SJCRH30 (cell line): ENCODE data around the gene MAPK8. TPM values are rescaled to one million over a fixed set of nuclear protein-coding genes. Genes with fewer than 3 reads are reported as not detected.

Source experiments
- DNase-seq, 2 experiments: peaks; one replicate each; pipeline ENCODE4 v3.0.0-alpha.2; 2015 to 2020
- H3K27ac ChIP-seq: fragments of 250-450 bp; sonication (Bioruptor Pico); 2 replicates; pipeline ENCODE4 v1.5.1; 2020; ENCODE audit warnings: mild to moderate bottlenecking, moderate library complexity
- H3K27me3 ChIP-seq: fragments of 250-450 bp; sonication (Bioruptor Pico); 2 replicates; pipeline ENCODE4 v1.5.1; 2020; ENCODE audit warnings: mild to moderate bottlenecking, moderate library complexity
- H3K36me3 ChIP-seq: fragments of 250-450 bp; sonication (Bioruptor Pico); 2 replicates; pipeline ENCODE4 v1.5.1; 2020; ENCODE audit warnings: mild to moderate bottlenecking, moderate library complexity
- H3K4me1 ChIP-seq: fragments of 250-450 bp; sonication (Bioruptor Pico); 2 replicates; pipeline ENCODE4 v1.5.1; 2020; ENCODE audit warnings: mild to moderate bottlenecking, moderate library complexity
- H3K4me3 ChIP-seq: fragments of 250-450 bp; sonication (Bioruptor Pico); 2 replicates; pipeline ENCODE4 v1.5.1; 2020; ENCODE audit warnings: mild to moderate bottlenecking, moderate library complexity
- H3K9me3 ChIP-seq: fragments of 250-450 bp; sonication (Bioruptor Pico); replicated peaks from 2 replicates; pipeline ENCODE4 v1.5.1; 2020; ENCODE audit warnings: mild to moderate bottlenecking, moderate library complexity
- total RNA-seq: library from RNA; depleted of rRNA; stranded (reverse); fragments of >200 nt; shearing (Covaris generic); gene quantifications from 2 replicates; pipeline ENCODE4 v1.2.3, GENCODE V29; 2014

The MAPK8 gene
- total RNA-seq, 1 experiment from 2014 or later = 58.7 TPM

- no peak overlapping the region for H3K27ac ChIP-seq
- no peaks in the 10 kb centered on the region for H3K9me3 ChIP-seq
- H3K4me3 ChIP-seq = no peak overlapping the region
- DNase-seq = no peak
- H3K36me3 ChIP-seq = no peaks in the 10 kb centered on the region; the same call in 1 of the 2 replicates
- H3K27me3 ChIP-seq = no peaks in the 10 kb centered on the region
- peaks cover 24% of the 10 kb centered on the region for H3K4me1 ChIP-seq
Measured at GRCh38 chr10:48399551-48399950, 93.1 kb downstream of the MAPK8 start.

GRCh38 chr10:48400129-48400849 is 93.8 kb downstream of the MAPK8 start:
- Histone ChIP-seq H3K36me3 (no peaks in the 10 kb centered on the region; the same call in 1 of the 2 replicates), H3K4me3 (no peak overlapping the region), H3K9me3 (no peaks in the 10 kb centered on the region), H3K27me3 (no peaks in the 10 kb centered on the region), H3K4me1 (peaks cover 24% of the 10 kb centered on the region), H3K27ac (no peak overlapping the region)
- DNase-seq = no peak

- no peaks in the 10 kb centered on the region for H3K27me3 ChIP-seq
- no peak for DNase-seq
- no peak overlapping the region for H3K4me3 ChIP-seq
- no peak overlapping the region for H3K27ac ChIP-seq
- H3K4me1 ChIP-seq = peaks cover 24% of the 10 kb centered on the region
- no peaks in the 10 kb centered on the region for H3K9me3 ChIP-seq
- no peaks in the 10 kb centered on the region; the same call in 1 of the 2 replicates for H3K36me3 ChIP-seq
Measured at GRCh38 chr10:48400850-48401220, 94.4 kb downstream of the MAPK8 start.

GRCh38 chr10:48404646-48405045 is 98.2 kb downstream of the MAPK8 start:
- no peak overlapping the region for H3K27ac ChIP-seq
- DNase-seq = no peak
- peaks cover 16% of the 10 kb centered on the region for H3K4me1 ChIP-seq

GRCh38 chr10:48406204-48406603 is 99.7 kb downstream of the MAPK8 start:
- Histone ChIP-seq H3K36me3 (peaks cover 7% of the 10 kb centered on the region), H3K4me3 (no peak overlapping the region), H3K4me1 (peaks cover 10% of the 10 kb centered on the region), H3K27me3 (no peaks in the 10 kb centered on the region), H3K27ac (no peak overlapping the region), H3K9me3 (no peaks in the 10 kb centered on the region)
- no peak for DNase-seq

More at GRCh38 chr10:48404646-48405045, 98.2 kb downstream of the MAPK8 start:
- Histone ChIP-seq H3K27me3 (no peaks in the 10 kb centered on the region), H3K9me3 (no peaks in the 10 kb centered on the region), H3K4me3 (no peak overlapping the region), H3K36me3 (no peaks in the 10 kb centered on the region; the same call in 1 of the 2 replicates)

GRCh38 chr10:48406658-48407057 is 100.2 kb downstream of the MAPK8 start:
- Histone ChIP-seq H3K27ac (no peak overlapping the region), H3K4me1 (peaks cover 10% of the 10 kb centered on the region), H3K9me3 (no peaks in the 10 kb centered on the region), H3K36me3 (peaks cover 7% of the 10 kb centered on the region), H3K4me3 (no peak overlapping the region), H3K27me3 (no peaks in the 10 kb centered on the region)
- no peak for DNase-seq

GRCh38 chr10:48410503-48410902 is 104.0 kb downstream of the MAPK8 start:
- no peaks in the 10 kb centered on the region for H3K27me3 ChIP-seq

GRCh38 chr10:48411510-48411909 is 105.0 kb downstream of the MAPK8 start:
- H3K36me3 ChIP-seq = peaks cover 12% of the 10 kb centered on the region
- no peak overlapping the region for H3K4me3 ChIP-seq
- no peak overlapping the region for H3K27ac ChIP-seq
- no peaks in the 10 kb centered on the region for H3K4me1 ChIP-seq
- no peaks in the 10 kb centered on the region for H3K27me3 ChIP-seq
- no peaks in the 10 kb centered on the region; the same call in 1 of the 2 replicates for H3K9me3 ChIP-seq
- DNase-seq = no peak

More at GRCh38 chr10:48410503-48410902, 104.0 kb downstream of the MAPK8 start:
- Histone ChIP-seq H3K9me3 (no peaks in the 10 kb centered on the region; the same call in 1 of the 2 replicates), H3K4me1 (no peaks in the 10 kb centered on the region), H3K27ac (no peak overlapping the region), H3K4me3 (no peak overlapping the region), H3K36me3 (peaks cover 12% of the 10 kb centered on the region)
- DNase-seq = no peak

- Histone ChIP-seq H3K4me3 (no peak overlapping the region), H3K27me3 (no peaks in the 10 kb centered on the region), H3K36me3 (peaks cover 12% of the 10 kb centered on the region), H3K4me1 (no peaks in the 10 kb centered on the region), H3K9me3 (no peaks in the 10 kb centered on the region; the same call in 1 of the 2 replicates), H3K27ac (no peak overlapping the region)
- DNase-seq = no peak
Measured at GRCh38 chr10:48412081-48412480, 105.6 kb downstream of the MAPK8 start.

- no peak overlapping the region for H3K4me3 ChIP-seq
- no peaks in the 10 kb centered on the region for H3K27me3 ChIP-seq
- no peaks in the 10 kb centered on the region; the same call in 1 of the 2 replicates for H3K9me3 ChIP-seq
- H3K4me1 ChIP-seq = no peaks in the 10 kb centered on the region
- no peak for DNase-seq
- H3K27ac ChIP-seq = no peak overlapping the region
- peaks cover 12% of the 10 kb centered on the region for H3K36me3 ChIP-seq
Measured at GRCh38 chr10:48412933-48413332, 106.5 kb downstream of the MAPK8 start.

- peaks cover 12% of the 10 kb centered on the region for H3K36me3 ChIP-seq
- H3K4me1 ChIP-seq = no peaks in the 10 kb centered on the region
- H3K4me3 ChIP-seq = no peak overlapping the region
- DNase-seq = no peak
- no peaks in the 10 kb centered on the region; the same call in 1 of the 2 replicates for H3K9me3 ChIP-seq
- H3K27ac ChIP-seq = no peak overlapping the region
- no peaks in the 10 kb centered on the region for H3K27me3 ChIP-seq
Measured at GRCh38 chr10:48414160-48414559, 107.7 kb downstream of the MAPK8 start.

GRCh38 chr10:48414778-48415177 is 108.3 kb downstream of the MAPK8 start:
- no peaks in the 10 kb centered on the region for H3K27me3 ChIP-seq
- peaks cover 12% of the 10 kb centered on the region for H3K36me3 ChIP-seq
- H3K4me1 ChIP-seq = no peaks in the 10 kb centered on the region
- no peak for DNase-seq
- H3K4me3 ChIP-seq = no peak overlapping the region
- H3K27ac ChIP-seq = no peak overlapping the region
- no peaks in the 10 kb centered on the region; the same call in 1 of the 2 replicates for H3K9me3 ChIP-seq

GRCh38 chr10:48416584-48417232 is 110.2 kb downstream of the MAPK8 start:
- no peak overlapping the region for H3K4me3 ChIP-seq
- no peak for DNase-seq
- H3K27me3 ChIP-seq = no peaks in the 10 kb centered on the region
- 0 out of 2 replicates have a peak, but pooled peaks cover 6% of the 10 kb centered on the region for H3K36me3 ChIP-seq
- H3K4me1 ChIP-seq = no peaks in the 10 kb centered on the region
- H3K27ac ChIP-seq = no peak overlapping the region
- H3K9me3 ChIP-seq = no peaks in the 10 kb centered on the region; the same call in 1 of the 2 replicates

GRCh38 chr10:48417374-48417773 is 110.9 kb downstream of the MAPK8 start:
- H3K4me1 ChIP-seq = no peaks in the 10 kb centered on the region
- no peak for DNase-seq
- H3K4me3 ChIP-seq = no peak overlapping the region
- H3K36me3 ChIP-seq = 0 out of 2 replicates have a peak, but pooled peaks cover 6% of the 10 kb centered on the region
- no peaks in the 10 kb centered on the region; the same call in 1 of the 2 replicates for H3K9me3 ChIP-seq
- H3K27me3 ChIP-seq = no peaks in the 10 kb centered on the region
- no peak overlapping the region for H3K27ac ChIP-seq

- Histone ChIP-seq H3K36me3 (no peaks in the 10 kb centered on the region), H3K9me3 (no peaks in the 10 kb centered on the region), H3K4me1 (no peaks in the 10 kb centered on the region), H3K27me3 (no peaks in the 10 kb centered on the region), H3K27ac (no peak overlapping the region), H3K4me3 (no peak overlapping the region)
- DNase-seq = no peak
Measured at GRCh38 chr10:48418189-48418788, 111.8 kb downstream of the MAPK8 start.
